GM12892 (cell line): ENCODE results near the gene MYOG.

ENCODE experiments used
- DNase-seq: peaks from one replicate; pipeline ENCODE4 v3.0.0; 2011; ENCODE audit not compliant: insufficient read length
- FAIRE-seq: peaks from 2 replicates; lab custom pipeline; 2011; peaks lifted over from hg19 to GRCh38; lab: Jason Lieb, UNC
- POLR2A ChIP-seq: IDR thresholded peaks from 2 replicates; pipeline ENCODE4 v1.6.1; 2011; ENCODE audit warnings: low read depth, low read length, control low read depth
- POLR2AphosphoS5 ChIP-seq: IDR thresholded peaks from 2 replicates; pipeline ENCODE4 v1.6.1; 2011; ENCODE audit warnings: low read depth, low read length, control low read depth
- TAF1 ChIP-seq: IDR thresholded peaks from 2 replicates; pipeline ENCODE4 v1.6.1; 2011; ENCODE audit warnings: low read depth, mild to moderate bottlenecking, control low read depth, low read length, borderline replicate concordance

Gene MYOG

GRCh38 chr1:203083463-203083921 is 2.3 kb downstream of the MYOG start:
- FAIRE-seq (no peak), DNase-seq (no peak)
- no peak for TF ChIP-seq TAF1
- no peak for TF ChIP-seq POLR2A
- no peak for TF ChIP-seq POLR2AphosphoS5

GRCh38 chr1:203082571-203083462 is 3.0 kb downstream of the MYOG start:
- FAIRE-seq (no peak), DNase-seq (no peak)
- TF ChIP-seq POLR2AphosphoS5: no peak

GRCh38 chr1:203082231-203082505 is 3.6 kb downstream of the MYOG start:
- no peak for FAIRE-seq
- DNase-seq: no peak
- TF ChIP-seq TAF1: no peak
- no peak for TF ChIP-seq POLR2A
- no peak for TF ChIP-seq POLR2AphosphoS5

- TF ChIP-seq TAF1: no peak
- no peak for TF ChIP-seq POLR2AphosphoS5
- no peak for FAIRE-seq
- no peak for DNase-seq
Observed at GRCh38 chr1:203081465-203082230, 4.2 kb downstream of the MYOG start.

- TF ChIP-seq POLR2AphosphoS5: no peak
- TF ChIP-seq TAF1: no peak
- no peak for TF ChIP-seq POLR2A
- FAIRE-seq (no peak), DNase-seq (no peak)
Observed at GRCh38 chr1:203080456-203080855, 5.4 kb downstream of the MYOG start.

- DNase-seq: no peak
- FAIRE-seq: no peak
- TF ChIP-seq TAF1 (no peak), POLR2AphosphoS5 (no peak), POLR2A (no peak)
Observed at GRCh38 chr1:203078478-203078877, 7.3 kb downstream of the MYOG start.

- DNase-seq (no peak), FAIRE-seq (no peak)
- no peak for TF ChIP-seq POLR2AphosphoS5
Observed at GRCh38 chr1:203077956-203078355, 7.9 kb downstream of the MYOG start.

GRCh38 chr1:203077367-203077766 is 8.4 kb downstream of the MYOG start:
- DNase-seq (no peak), FAIRE-seq (no peak)
- TF ChIP-seq TAF1 (no peak), POLR2AphosphoS5 (no peak), POLR2A (no peak)

- no peak for DNase-seq
Observed at GRCh38 chr1:203076031-203076511, 9.7 kb downstream of the MYOG start.

GRCh38 chr1:203075236-203076030 is 10.4 kb downstream of the MYOG start:
- DNase-seq (no peak), FAIRE-seq (no peak)
- TF ChIP-seq TAF1: no peak
- TF ChIP-seq POLR2A: no peak
- TF ChIP-seq POLR2AphosphoS5: no peak

More at GRCh38 chr1:203076031-203076511, 9.7 kb downstream of the MYOG start:
- no peak for TF ChIP-seq TAF1
- no peak for FAIRE-seq

GRCh38 chr1:203074610-203075009 is 11.2 kb downstream of the MYOG start:
- DNase-seq: no peak
- TF ChIP-seq POLR2AphosphoS5: no peak
- no peak for TF ChIP-seq TAF1
- no peak for TF ChIP-seq POLR2A
- no peak for FAIRE-seq
